NK-92 treated with Interleukin-12 subunit alpha and Interleukin-12 subunit beta, amount 100 ng/mL, for 24 hours (cell line): ENCODE data around the gene NACC1.
"Not testable (repeated sequence)": the region's sequence is repeated elsewhere in the genome, so short reads cannot be mapped to it uniquely, and the experiment has no call there.

Experiments
- DNase-seq: peaks from one replicate; lab custom pipeline; 2025; lab: John Stamatoyannopoulos, UW

NACC1 gene

DNA sequence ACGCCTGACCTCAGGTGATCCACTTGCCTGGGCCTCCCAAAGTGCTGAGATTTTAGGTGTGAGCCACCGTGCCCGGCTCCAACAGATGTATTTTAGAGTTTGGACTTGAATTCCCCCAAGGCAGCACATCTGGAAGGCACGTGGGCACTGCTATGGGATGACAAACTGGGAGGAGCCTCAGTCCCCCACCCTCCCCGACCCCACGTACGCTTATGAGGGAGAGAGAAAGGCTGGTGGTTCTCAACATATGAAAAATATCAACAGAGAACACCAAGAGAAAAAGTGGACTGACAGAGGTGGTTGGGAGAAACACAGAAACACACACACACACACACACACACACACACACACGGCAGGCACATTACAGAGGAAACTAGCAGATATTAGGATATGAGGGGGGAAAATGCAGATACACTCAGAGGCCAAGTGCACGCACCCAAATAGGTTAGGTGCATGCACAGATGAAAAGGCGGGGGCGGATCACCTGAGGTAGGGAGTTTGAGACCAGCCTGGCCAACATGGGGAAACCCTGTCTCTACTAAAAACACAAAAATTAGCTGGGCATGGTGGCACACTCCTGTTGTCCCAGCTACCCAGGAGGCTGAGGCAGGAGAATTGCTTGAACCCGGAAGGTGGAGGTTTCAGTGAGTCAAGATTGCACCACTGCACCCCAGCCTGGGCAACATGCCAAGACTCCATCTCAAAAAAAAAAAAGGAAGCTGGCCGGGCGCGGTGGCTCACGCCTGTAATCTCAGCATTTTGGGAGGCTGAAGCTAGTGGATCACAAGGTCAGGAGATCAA, 28.9 kb downstream of the NACC1 start:
- DNase-seq: no peak

GRCh38 chr19:13149173-13149627, 31.1 kb downstream of the NACC1 start:
- DNase-seq: not testable (repeated sequence)

- DNase-seq: no peak
Measured at GRCh38 chr19:13149628-13150186, 31.6 kb downstream of the NACC1 start.

DNA sequence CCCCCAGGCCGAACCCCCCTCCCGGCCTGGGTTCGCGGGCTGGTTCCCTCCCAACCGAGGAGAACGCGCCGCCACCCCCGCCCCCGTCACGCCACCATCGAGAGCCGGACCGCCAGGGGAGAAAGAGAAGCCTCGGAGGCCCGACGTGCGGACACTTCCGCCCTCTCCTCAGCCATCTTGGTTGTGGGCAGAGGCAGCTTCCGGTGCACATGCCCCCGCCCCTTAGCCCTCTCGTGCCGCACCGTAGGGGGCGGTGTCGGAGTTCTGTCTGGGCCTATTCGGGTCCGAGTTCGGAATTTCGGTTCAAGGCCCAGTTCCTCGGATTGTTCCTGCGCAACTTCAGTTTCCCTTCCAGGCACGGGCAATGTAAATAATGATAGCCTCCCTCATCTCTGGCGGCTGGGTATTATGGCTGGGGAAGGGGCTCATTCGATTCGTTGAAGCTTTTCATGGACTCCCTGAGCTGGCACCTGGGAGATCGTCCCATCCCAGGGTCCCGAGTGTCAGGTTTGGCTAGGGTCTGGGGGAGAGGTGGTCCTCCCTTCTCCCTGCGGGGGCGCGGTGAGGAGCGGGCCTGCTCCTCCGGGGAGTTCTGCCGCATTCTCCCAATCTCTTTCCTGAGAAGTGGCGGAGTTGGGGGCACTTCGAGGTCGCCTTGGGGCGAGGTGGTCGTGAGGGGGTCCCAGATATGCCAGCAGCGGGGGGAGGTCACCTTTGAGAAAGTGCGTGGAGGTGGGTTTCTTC, 32.3 kb downstream of the NACC1 start, which contains the start of the genes IER2 and STX10:
TSS of gene IER2 (plus strand) at position 225 of the 744 bp plus-strand sequence. CDS start 2,776 bp downstream, outside the sequence.
TSS of gene STX10 (minus strand) at position 189 of the 744 bp plus-strand sequence. CDS start 202 bp downstream, outside the sequence.
- DNase-seq: peak; percentile 93

GRCh38 chr19:13150931-13151604, 33.0 kb downstream of the NACC1 start:
- DNase-seq: no peak

DNA sequence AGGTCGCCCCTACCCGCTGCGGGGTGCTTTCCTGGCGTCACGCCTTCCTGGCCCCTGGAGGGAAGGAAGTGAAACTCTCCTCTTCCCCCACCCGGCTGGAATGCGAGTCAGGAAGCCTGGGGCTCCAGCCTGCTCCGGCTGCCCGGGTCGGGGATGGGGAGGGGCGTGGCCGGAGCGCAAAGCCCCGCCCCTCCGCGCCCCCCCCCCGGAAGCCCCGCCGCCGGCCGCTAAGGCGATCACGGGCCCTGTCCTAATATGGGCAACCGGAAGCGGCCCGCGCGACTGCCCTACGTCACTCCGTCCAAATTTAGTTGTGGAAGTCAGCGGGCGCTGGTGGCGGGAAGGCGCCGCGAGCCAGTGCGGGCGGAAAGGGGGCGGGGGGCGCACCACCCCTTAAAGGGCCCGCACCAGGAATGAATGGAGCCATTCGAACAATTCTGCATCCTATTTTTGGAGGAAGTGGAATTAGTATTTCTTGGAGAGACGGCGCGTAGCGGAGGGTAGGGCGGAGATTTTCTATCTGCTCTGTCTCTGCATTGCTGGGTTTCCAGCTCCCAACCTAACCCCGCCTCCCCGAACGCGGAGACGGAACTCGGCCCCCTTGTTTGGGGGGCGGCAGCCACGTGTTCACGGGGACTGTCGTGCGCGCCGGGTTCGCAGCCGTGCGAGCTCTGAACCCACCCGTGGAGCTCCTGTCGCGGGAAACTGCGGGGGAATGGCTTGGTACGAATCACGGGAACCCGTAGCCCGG, 33.7 kb downstream of the NACC1 start:
- DNase-seq: peak; percentile 96

- DNase-seq: no peak
Measured at GRCh38 chr19:13152356-13152973, 34.4 kb downstream of the NACC1 start.

- peak; percentile 94 for DNase-seq
Measured at GRCh38 chr19:13152974-13153568, 35.0 kb downstream of the NACC1 start.

DNA sequence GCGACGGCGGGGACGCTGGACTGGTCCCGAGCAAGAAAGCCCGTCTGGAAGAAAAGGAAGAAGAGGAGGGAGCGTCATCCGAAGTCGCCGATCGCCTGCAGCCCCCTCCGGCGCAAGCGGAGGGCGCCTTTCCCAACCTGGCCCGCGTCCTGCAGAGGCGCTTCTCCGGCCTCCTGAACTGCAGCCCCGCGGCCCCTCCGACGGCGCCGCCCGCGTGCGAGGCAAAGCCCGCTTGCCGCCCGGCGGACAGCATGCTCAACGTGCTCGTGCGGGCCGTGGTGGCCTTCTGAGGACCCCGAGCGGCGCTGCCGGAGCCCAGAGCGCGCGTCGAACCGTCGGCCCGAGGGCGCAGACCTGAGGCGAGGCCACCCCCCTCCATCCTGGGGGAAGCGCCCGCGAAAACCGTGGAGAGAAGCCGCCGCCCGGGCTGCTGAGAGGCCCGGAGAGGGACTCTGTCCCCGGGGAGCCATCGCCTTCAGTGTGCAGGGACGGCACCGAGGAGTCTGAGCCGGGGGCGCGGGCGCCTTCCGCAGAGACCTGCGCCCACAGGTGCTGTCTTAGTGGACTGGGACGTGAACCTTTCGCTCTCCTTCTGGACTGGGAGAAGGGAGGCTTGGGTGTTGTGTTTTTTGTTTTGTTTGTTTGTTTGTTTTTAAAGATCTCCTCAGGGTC, 35.6 kb downstream of the NACC1 start:
- DNase-seq: peak; percentile 48

DNA sequence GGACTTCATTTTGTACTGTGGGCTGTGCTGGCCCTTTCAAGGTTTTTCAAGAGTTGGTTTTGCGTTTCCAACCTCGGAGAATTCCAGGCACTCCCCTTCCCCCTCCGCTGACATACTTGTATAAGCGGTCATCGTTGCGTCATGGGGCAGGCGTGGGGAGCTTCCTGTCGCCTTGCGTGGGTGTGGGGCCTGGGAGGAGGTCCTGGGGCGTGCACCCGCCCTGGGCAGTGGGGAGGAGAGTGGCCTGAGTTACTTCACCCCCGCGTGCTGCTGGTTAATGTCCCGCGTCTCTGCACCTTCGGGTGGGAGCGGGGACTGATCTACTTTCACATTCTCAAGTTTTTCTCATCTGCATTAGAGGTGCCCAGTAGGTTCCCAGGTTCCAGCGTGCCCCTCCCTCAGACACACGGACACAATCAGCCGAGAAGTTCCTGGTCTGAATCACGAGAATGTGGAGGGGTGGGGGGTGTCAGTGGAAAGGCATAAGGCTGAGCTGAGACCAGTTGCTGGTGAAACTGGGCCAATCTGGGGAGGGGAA, 36.2 kb downstream of the NACC1 start:
- DNase-seq: peak; percentile 78

GRCh38 chr19:13154911-13155471, 36.9 kb downstream of the NACC1 start:
- peak; percentile 68 for DNase-seq

- peak; percentile 79 for DNase-seq
Measured at GRCh38 chr19:13155472-13156359, 37.7 kb downstream of the NACC1 start.

GRCh38 chr19:13159713-13160112, 41.6 kb downstream of the NACC1 start:
- no peak for DNase-seq

DNA sequence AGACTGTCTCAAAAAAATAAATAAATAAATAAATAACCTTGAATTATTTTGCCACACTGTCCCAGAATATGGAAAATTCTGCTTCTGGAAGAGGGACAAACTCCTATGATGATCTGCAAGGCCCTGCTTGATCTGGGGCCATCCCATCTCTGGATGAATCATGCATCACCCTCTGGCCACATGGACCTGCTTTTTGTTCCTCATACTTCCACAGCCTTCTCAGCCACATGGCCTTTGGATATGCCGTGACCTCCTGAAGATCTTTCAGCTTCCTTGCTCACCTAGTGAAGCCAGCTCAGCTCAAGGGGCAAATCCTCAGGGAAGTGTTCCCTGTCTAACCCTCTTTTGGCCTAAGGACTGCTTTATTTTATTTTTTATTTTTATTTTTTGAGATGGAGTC, 42.5 kb downstream of the NACC1 start:
- DNase-seq: no peak

GRCh38 chr19:13162724-13163608, 44.9 kb downstream of the NACC1 start:
- DNase-seq: peak; percentile 86

GRCh38 chr19:13163609-13164342, 45.7 kb downstream of the NACC1 start:
- no peak for DNase-seq
